Gastroesophageal sphincter (tissue), 3 donors: Measurements from ENCODE around the gene ZNF555.

ENCODE experiments used
- CTCF ChIP-seq, 4 experiments: fragments of 200-600 bp in 2 of 4; fragments of 450-650 bp in 2 of 4; sonication (generic) in 1 of 4; IDR thresholded peaks; one replicate each; pipeline ENCODE4 v1.5.1; 2017 to 2019; ENCODE audit warnings: antibody characterized with exemption in 4 of 4, mild to moderate bottlenecking in 2 of 4, moderate library complexity in 2 of 4
- EP300 ChIP-seq: sonication (generic); formaldehyde crosslinking; IDR thresholded peaks from one replicate; pipeline ENCODE4 v1.6.1; 2017; ENCODE audit warnings: antibody characterized with exemption, mild to moderate bottlenecking
- POLR2A ChIP-seq, 2 donors: fragments of 450-650 bp; IDR thresholded peaks; one replicate each; pipeline ENCODE4 v1.6.1; 2017; ENCODE audit warnings: antibody characterized with exemption in 2 of 2, mild to moderate bottlenecking in 2 of 2, moderate library complexity in 1 of 2
- POLR2AphosphoS5 ChIP-seq: sonication (generic); formaldehyde crosslinking; IDR thresholded peaks from one replicate; pipeline ENCODE4 v1.6.1; 2017; ENCODE audit warnings: antibody characterized with exemption

- no peak for TF ChIP-seq POLR2AphosphoS5
- no peak for TF ChIP-seq CTCF (IDR thresholded peaks at IDR 0.05)
- TF ChIP-seq POLR2A (IDR thresholded peaks at IDR 0.05): no peak
- no peak for TF ChIP-seq EP300
These were observed 30.9 kb upstream of the ZNF555 start for GRCh38 chr19:2810141-2811091.
